ENCODE measurements around the gene DENND1A.

DNA sequence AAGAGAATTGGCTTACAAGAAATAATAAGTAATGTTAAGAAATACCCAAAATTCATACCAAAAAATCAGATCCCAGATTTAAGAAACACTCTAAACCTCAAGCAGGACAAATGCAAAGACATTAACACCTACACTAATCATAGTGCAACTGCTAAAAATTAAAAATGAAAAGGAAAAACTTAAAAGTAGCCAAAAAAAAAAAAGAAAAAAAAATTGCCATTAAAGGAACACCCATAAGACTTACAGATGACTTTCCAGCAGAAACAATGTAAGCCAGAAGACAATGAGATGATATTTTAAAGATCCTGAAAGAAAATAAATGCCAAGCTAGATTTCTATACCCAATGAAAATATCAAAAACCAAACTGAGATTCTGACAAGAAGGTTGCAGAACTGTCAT lies 101.5 kb downstream of the DENND1A start:
- TF ChIP-seq EZH2 (IDR thresholded peaks at IDR 0.05) (no peak), EZH2phosphoT487 (IDR thresholded peaks at IDR 0.05) (no peak)
- TF ChIP-seq, protein P1, sequence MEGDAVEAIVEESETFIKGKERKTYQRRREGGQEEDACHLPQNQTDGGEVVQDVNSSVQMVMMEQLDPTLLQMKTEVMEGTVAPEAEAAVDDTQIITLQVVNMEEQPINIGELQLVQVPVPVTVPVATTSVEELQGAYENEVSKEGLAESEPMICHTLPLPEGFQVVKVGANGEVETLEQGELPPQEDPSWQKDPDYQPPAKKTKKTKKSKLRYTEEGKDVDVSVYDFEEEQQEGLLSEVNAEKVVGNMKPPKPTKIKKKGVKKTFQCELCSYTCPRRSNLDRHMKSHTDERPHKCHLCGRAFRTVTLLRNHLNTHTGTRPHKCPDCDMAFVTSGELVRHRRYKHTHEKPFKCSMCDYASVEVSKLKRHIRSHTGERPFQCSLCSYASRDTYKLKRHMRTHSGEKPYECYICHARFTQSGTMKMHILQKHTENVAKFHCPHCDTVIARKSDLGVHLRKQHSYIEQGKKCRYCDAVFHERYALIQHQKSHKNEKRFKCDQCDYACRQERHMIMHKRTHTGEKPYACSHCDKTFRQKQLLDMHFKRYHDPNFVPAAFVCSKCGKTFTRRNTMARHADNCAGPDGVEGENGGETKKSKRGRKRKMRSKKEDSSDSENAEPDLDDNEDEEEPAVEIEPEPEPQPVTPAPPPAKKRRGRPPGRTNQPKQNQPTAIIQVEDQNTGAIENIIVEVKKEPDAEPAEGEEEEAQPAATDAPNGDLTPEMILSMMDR (IDR thresholded peaks at IDR 0.05) = no peak
